SIG-M5 treated with dmso at 0.1 percent for 504 hours (cell line): Measurements from ENCODE around the gene PRAMEF6.
"Not testable (repeated sequence)": the region's sequence is repeated elsewhere in the genome, so short reads cannot be mapped to it uniquely, and the experiment has no call there.

Experiments
- DNase-seq: peaks from one replicate; lab custom pipeline; 2025; ENCODE audit not compliant: unreplicated experiment; lab: John Stamatoyannopoulos, UW

PRAMEF6 gene

DNA sequence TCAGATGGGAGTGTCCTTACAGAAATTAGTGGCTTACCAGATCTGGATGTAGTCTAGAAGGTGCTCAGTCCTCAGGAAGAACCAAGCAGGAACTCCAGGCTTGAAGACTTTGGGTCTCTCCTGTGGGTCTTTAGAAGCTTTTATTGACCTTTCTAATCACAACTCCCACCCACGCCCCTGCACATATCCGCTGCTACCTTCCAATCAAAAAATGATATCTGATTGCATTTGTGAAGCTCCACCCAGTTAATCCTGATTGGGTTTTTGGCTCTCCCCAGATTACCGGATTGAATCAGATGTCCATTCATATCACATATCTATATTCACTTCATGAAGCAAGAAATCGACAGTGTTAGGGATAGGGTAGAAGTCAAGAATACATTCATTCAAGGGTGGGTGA lies at the start of gene PRAMEF6:
PRAMEF6 (minus strand) TSS at position 101 of the 400 bp plus-strand sequence. CDS start 5,062 bp downstream, outside the sequence.
- DNase-seq, result not testable (repeated sequence)

- not testable (repeated sequence) for DNase-seq
These were observed 23.0 kb downstream of the PRAMEF6 start for GRCh38 chr1:12924368-12924767.

DNA sequence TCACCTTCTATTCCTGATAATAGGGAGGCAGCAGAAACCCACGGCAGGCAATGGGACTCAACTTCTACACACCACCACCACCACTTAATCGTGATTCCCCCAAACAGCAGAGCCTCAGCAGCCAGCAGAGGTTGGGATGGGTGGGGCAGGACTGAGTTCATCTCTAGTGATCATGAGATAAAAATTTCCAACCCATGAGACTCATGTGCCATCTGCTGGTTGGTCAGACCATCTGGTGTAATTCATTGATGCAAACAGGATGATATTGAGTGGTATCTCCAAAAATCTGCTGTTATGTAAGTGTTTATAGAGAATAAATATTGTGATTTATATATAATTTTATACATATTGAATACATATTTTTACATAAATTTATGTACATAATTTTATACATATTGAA lies 25.6 kb downstream of the PRAMEF6 start:
- DNase-seq, result not testable (repeated sequence)

DNA sequence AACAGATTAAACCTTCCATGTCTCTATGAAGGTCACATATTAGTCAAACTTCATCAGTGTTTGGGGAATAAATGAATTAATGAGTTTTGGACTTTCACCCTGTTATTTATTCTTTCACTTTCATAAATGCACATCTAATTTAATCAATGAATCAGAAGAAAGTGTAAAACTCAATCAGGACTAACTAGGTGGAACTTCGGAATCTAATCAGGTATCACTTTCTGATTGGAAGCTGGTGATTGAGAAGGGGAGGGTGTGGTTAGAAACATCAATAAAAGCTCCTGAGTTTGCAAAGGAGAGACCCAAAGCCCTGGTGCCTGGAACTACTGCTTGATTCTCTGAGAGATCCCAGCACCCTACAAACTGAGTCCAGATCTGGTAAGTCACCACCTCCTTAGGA lies 31.1 kb downstream of the PRAMEF6 start, which contains the start of gene PRAMEF7:
PRAMEF7 (plus strand) TSS at position 301 of the 400 bp plus-strand sequence. CDS start 1,083 bp downstream, outside the sequence.
- not testable (repeated sequence) for DNase-seq

- not testable (repeated sequence) for DNase-seq
These were observed 43.4 kb downstream of the PRAMEF6 start for GRCh38 chr1:12903793-12904572.

DNA sequence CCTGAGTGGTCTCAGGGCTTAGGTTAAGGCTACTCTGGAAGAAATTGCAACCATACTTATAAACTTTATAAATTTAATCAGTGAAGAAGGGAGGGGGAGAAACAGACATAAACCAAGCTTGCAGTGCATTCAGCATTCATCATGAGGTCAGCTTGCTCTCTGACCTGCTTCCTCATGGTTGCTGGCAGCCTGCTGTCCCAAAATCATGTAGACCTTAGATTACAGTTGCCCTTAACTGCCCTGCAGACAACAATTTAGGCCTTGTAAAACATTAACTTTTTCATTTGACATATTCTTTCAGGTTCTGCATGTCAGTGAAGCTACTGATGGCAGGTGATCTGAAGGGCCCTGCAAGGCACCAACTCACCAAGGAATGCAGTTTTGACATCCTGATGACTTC lies 48.2 kb downstream of the PRAMEF6 start:
- DNase-seq, result not testable (repeated sequence)

DNA sequence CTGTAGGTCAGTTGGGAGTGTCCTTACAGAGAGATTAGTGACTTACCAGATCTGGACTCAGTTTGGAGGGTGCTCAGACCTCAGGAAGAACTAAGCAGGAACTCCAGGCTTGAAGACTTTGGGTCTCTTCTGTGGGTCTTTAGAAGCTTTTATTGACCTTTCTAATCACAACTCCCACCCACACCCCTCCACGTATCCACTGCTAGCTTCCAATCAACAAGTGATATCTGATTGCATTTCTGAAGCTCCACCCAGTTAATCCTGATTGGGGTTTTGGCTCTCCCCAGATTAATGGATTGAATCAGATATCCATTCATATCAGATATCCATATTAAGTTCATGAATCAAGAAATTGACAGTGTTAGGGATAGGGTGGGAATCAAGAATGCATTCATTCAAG lies 49.2 kb downstream of the PRAMEF6 start, which contains the start of gene PRAMEF10:
PRAMEF10 (minus strand) TSS at position 101 of the 400 bp plus-strand sequence. CDS start 2,423 bp downstream, outside the sequence.
- DNase-seq, result not testable (repeated sequence)
